ENCODE data around the gene SSBP2. TPM values are rescaled to one million over a fixed set of nuclear protein-coding genes. Genes with fewer than 3 reads are reported as not detected.

The SSBP2 gene
- total RNA-seq, 1 experiment from 2014 or later = 5.2 TPM

- peak; percentile 52; the same call in 1 of the 2 replicates for ATAC-seq
- TF ChIP-seq CTCF (IDR thresholded peaks at IDR 0.05 in 2 of 3, conservative IDR thresholded peaks at IDR 0.05 in 1 of 3; ENCODE audit: borderline replicate concordance in 1 of 3, insufficient read depth in 1 of 3, low read depth in 2 of 3, low read length in 2 of 3) (no peak), ATF3 (IDR thresholded peaks at IDR 0.05) (no peak)
- H3K27me3 ChIP-seq (ENCODE audit: insufficient read depth, low read length) = no peaks in the 10 kb centered on the region
- H3K4me3 ChIP-seq (replicated peaks in 1 of 2; ENCODE audit: low read depth in 1 of 2, low read length in 2 of 2) = no peak overlapping the region
- no peaks in the 10 kb centered on the region for H3K9me2 ChIP-seq (ENCODE audit: insufficient read depth)
- no peaks in the 10 kb centered on the region for H3K79me2 ChIP-seq (ENCODE audit: insufficient read depth, low read length)
- H4K20me1 ChIP-seq (ENCODE audit: insufficient read depth) = no peaks in the 10 kb centered on the region
- BruUV-seq (replicated peaks) = no TSS peak
- H3K4me2 ChIP-seq (ENCODE audit: low read length) = no peak overlapping the region
- H2AFZ ChIP-seq (ENCODE audit: low read depth, low read length, poor library complexity, severe bottlenecking) = peak overlapping the region; percentile 30
- H3K9ac ChIP-seq (ENCODE audit: low read length) = no peak overlapping the region
- no peaks in the 10 kb centered on the region for H3K4me1 ChIP-seq (ENCODE audit: control insufficient read depth in 1 of 2, insufficient read depth in 2 of 2, low read length in 2 of 2)
- no peaks in the 10 kb centered on the region for H3K36me3 ChIP-seq (ENCODE audit: control insufficient read depth in 1 of 2, insufficient read depth in 2 of 2, low read length in 2 of 2)
- intact Hi-C loops (cut with micrococcal nuclease) = no loop called here
- ChIA-PET POLR2A (no interaction called here), RAD21 (ENCODE audit: low non-redundant PET in 1 of 2, low total read pairs in 2 of 2, uncharacterized antibody in 2 of 2, unreplicated experiment in 2 of 2) (no interaction called here), CTCF (no interaction called here)
- no peak overlapping the region for H3K27ac ChIP-seq (ENCODE audit: low read depth, low read length)
- no peak for DNase-seq (ENCODE audit: low read depth, low spot score)
- no peaks in the 10 kb centered on the region for H3K9me3 ChIP-seq (ENCODE audit: control insufficient read depth in 1 of 2, insufficient read depth in 1 of 2, low read depth in 1 of 2, low read length in 2 of 2)
These were observed 206.4 kb downstream of the SSBP2 start for GRCh38 chr5:81544351-81545018.

- H4K20me1 ChIP-seq (ENCODE audit: insufficient read depth) = no peaks in the 10 kb centered on the region
- no TSS peak for BruUV-seq (replicated peaks)
- H3K79me2 ChIP-seq (ENCODE audit: insufficient read depth, low read length) = no peaks in the 10 kb centered on the region
- no peak overlapping the region for H2AFZ ChIP-seq (ENCODE audit: low read depth, low read length, poor library complexity, severe bottlenecking)
- no peak overlapping the region for H3K27ac ChIP-seq (ENCODE audit: low read depth, low read length)
- no peaks in the 10 kb centered on the region for H3K27me3 ChIP-seq (ENCODE audit: insufficient read depth, low read length)
- no peak overlapping the region for H3K9ac ChIP-seq (ENCODE audit: low read length)
- H3K9me2 ChIP-seq (ENCODE audit: insufficient read depth) = no peaks in the 10 kb centered on the region
- H3K4me3 ChIP-seq (replicated peaks in 1 of 2; ENCODE audit: low read depth in 1 of 2, low read length in 2 of 2) = no peak overlapping the region
- RAD21 ChIA-PET (ENCODE audit: low non-redundant PET in 1 of 2, low total read pairs in 2 of 2, uncharacterized antibody in 2 of 2, unreplicated experiment in 2 of 2) = no interaction called here
- no peaks in the 10 kb centered on the region for H3K36me3 ChIP-seq (ENCODE audit: control insufficient read depth in 1 of 2, insufficient read depth in 2 of 2, low read length in 2 of 2)
- ATAC-seq = no peak
- POLR2A ChIA-PET = no interaction called here
- CTCF ChIA-PET = no interaction called here
- no peaks in the 10 kb centered on the region for H3K4me1 ChIP-seq (ENCODE audit: control insufficient read depth in 1 of 2, insufficient read depth in 2 of 2, low read length in 2 of 2)
- no peak overlapping the region for H3K4me2 ChIP-seq (ENCODE audit: low read length)
- DNase-seq (ENCODE audit: low read depth, low spot score) = no peak
- H3K9me3 ChIP-seq (ENCODE audit: control insufficient read depth in 1 of 2, insufficient read depth in 1 of 2, low read depth in 1 of 2, low read length in 2 of 2) = no peaks in the 10 kb centered on the region
- TF ChIP-seq RAD21 (IDR thresholded peaks at IDR 0.05; ENCODE audit: low read depth) = no peak
- no peak for TF ChIP-seq TCF7L2 (IDR thresholded peaks at IDR 0.05; ENCODE audit: borderline replicate concordance, extremely low read depth, insufficient read depth, insufficient read length)
- TF ChIP-seq ZFX (IDR thresholded peaks at IDR 0.05) = no peak
- no peak for TF ChIP-seq MAX (IDR thresholded peaks at IDR 0.05)
- no peak for TF ChIP-seq REST (IDR thresholded peaks at IDR 0.05; ENCODE audit: low read depth)
- no peak for TF ChIP-seq YY1 (IDR thresholded peaks at IDR 0.05; ENCODE audit: extremely low read depth, insufficient replicate concordance, low read depth, low read length)
- TF ChIP-seq EGR1 (IDR thresholded peaks at IDR 0.05; ENCODE audit: low read depth) = no peak
- TF ChIP-seq ATF3 (IDR thresholded peaks at IDR 0.05) = no peak
- TF ChIP-seq EZH2 (IDR thresholded peaks at IDR 0.05) = no peak
- no peak for TF ChIP-seq SP1 (IDR thresholded peaks at IDR 0.05; ENCODE audit: low read depth)
- intact Hi-C loops (cut with micrococcal nuclease) = no loop called here
These were observed 208.7 kb downstream of the SSBP2 start for GRCh38 chr5:81542242-81542641.

Data from HCT116 (cell line).